HG03571 (cell line): ENCODE results near the gene RGS19.
"Not testable (repeated sequence)": the region's sequence is repeated elsewhere in the genome, so short reads cannot be mapped to it uniquely, and the experiment has no call there.

Experiments
- ATAC-seq: cut with Tn5 transposase; IDR thresholded peaks from one replicate; pipeline ENCODE4 v1.9.1; 2021; ENCODE audit not compliant: unreplicated experiment

The RGS19 gene

GRCh38 chr20:64095455-64095854 is 16.1 kb upstream of the RGS19 start:
- no peak for ATAC-seq

- no peak for ATAC-seq
Observed at GRCh38 chr20:64093013-64093503, 13.7 kb upstream of the RGS19 start.

GRCh38 chr20:64092258-64093012 is 13.1 kb upstream of the RGS19 start:
- no peak for ATAC-seq

- no peak for ATAC-seq
Observed at GRCh38 chr20:64091770-64092169, 12.5 kb upstream of the RGS19 start.

- no peak for ATAC-seq
Observed at GRCh38 chr20:64091340-64091739, 12.0 kb upstream of the RGS19 start.

- ATAC-seq, result no peak
Observed at GRCh38 chr20:64090165-64090564, 10.8 kb upstream of the RGS19 start.

GRCh38 chr20:64088586-64088985 is 9.3 kb upstream of the RGS19 start:
- not testable (repeated sequence) for ATAC-seq

GRCh38 chr20:64087226-64087825 is 8.0 kb upstream of the RGS19 start:
- not testable (repeated sequence) for ATAC-seq

- ATAC-seq, result no peak
Observed at GRCh38 chr20:64086801-64087200, 7.5 kb upstream of the RGS19 start.

- ATAC-seq, result no peak
Observed at GRCh38 chr20:64084685-64085152, 5.4 kb upstream of the RGS19 start.

GRCh38 chr20:64083804-64084684 is 4.7 kb upstream of the RGS19 start, which contains the start of gene LKAAEAR1:
Gene LKAAEAR1, minus strand, starts transcription at chr20:64084398. Its CDS starts 179 bp downstream, at chr20:64084219.
- no peak for ATAC-seq

GRCh38 chr20:64083378-64083803 is 4.1 kb upstream of the RGS19 start:
- ATAC-seq, result no peak

- ATAC-seq, result no peak
Observed at GRCh38 chr20:64082820-64083377, 3.6 kb upstream of the RGS19 start.

- no peak for ATAC-seq
Observed at GRCh38 chr20:64082126-64082731, 2.9 kb upstream of the RGS19 start.

GRCh38 chr20:64081624-64081964 is 2.3 kb upstream of the RGS19 start:
- no peak for ATAC-seq

- no peak for ATAC-seq
Observed at GRCh38 chr20:64080813-64081623, 1.7 kb upstream of the RGS19 start.

- no peak for ATAC-seq
Observed at GRCh38 chr20:64080013-64080812, 895 bp upstream of the RGS19 start, which contains the start of gene OPRL1. Gene OPRL1, plus strand, starts transcription at chr20:64080082. Its CDS starts 12,639 bp downstream, at chr20:64092721.

- ATAC-seq, result no peak
Observed at GRCh38 chr20:64078934-64079272, 415 bp downstream of the RGS19 start.
